ENCODE results near the gene RTKN2.

Gene RTKN2

DNA sequence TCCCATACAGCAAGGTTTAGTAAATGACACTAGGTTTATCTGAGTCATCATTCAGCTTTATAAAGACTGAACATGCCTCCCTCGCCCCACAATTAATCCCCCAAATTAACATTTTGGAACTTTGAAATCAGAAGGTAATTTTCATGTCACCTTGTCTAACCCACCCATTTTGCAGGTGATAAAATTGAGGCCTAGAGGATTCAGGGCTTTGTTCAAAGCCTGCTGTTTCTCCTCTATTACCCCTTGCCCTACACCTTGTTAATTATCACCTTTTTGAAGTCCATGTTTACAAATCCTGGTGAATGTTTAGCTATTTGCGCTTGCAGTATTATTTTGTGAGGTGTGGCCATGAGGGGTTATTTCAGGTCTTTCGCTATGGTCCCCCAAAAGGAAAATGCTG, 120.5 kb downstream of the RTKN2 start:
- H3K4me1 ChIP-seq (ENCODE audit: control insufficient read depth in 1 of 2, insufficient read depth in 2 of 2, low read length in 2 of 2), result no peaks in the 10 kb centered on the region
- H3K27ac ChIP-seq (ENCODE audit: low read length), result no peak overlapping the region
- no peaks in the 10 kb centered on the region for H3K27me3 ChIP-seq (ENCODE audit: low read depth, low read length)
- peaks cover 0 to 7% of the 10 kb centered on the region in 2 donors for H3K9me3 ChIP-seq (ENCODE audit: control insufficient read depth in 1 of 2, low read length in 2 of 2)
- H3K4me3 ChIP-seq (ENCODE audit: low read depth in 1 of 2, low read length in 2 of 2), result no peak overlapping the region
- no peaks in the 10 kb centered on the region for H3K36me3 ChIP-seq (ENCODE audit: control insufficient read depth in 1 of 2, insufficient read depth in 2 of 2, low read length in 2 of 2)

DNA sequence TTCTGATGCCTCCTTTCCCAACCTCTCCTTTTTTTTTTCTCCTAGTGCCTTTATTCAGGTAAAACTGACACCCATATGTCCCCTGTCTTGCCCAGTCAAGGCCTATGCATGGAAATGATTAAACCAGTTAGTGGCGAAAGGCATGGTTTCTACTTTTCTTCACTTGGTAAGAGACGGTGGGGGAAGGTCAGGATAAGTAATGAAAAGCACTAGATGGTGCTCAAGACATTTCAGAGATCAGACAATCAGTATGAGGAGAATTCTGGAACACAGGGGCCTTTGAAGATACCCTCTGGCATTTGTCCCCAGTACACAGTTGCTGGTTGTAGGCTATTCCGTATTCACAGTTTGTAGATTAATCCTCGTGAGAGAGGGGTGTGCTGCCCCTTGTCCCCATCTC, 121.2 kb downstream of the RTKN2 start:
- no peak overlapping the region for H3K4me3 ChIP-seq (ENCODE audit: low read depth in 1 of 2, low read length in 2 of 2)
- no peaks in the 10 kb centered on the region for H3K27me3 ChIP-seq (ENCODE audit: low read depth, low read length)
- no peaks in the 10 kb centered on the region for H3K4me1 ChIP-seq (ENCODE audit: control insufficient read depth in 1 of 2, insufficient read depth in 2 of 2, low read length in 2 of 2)
- peaks cover 0 to 7% of the 10 kb centered on the region in 2 donors for H3K9me3 ChIP-seq (ENCODE audit: control insufficient read depth in 1 of 2, low read length in 2 of 2)
- H3K36me3 ChIP-seq (ENCODE audit: control insufficient read depth in 1 of 2, insufficient read depth in 2 of 2, low read length in 2 of 2), result no peaks in the 10 kb centered on the region
- H3K27ac ChIP-seq (ENCODE audit: low read length), result no peak overlapping the region

DNA sequence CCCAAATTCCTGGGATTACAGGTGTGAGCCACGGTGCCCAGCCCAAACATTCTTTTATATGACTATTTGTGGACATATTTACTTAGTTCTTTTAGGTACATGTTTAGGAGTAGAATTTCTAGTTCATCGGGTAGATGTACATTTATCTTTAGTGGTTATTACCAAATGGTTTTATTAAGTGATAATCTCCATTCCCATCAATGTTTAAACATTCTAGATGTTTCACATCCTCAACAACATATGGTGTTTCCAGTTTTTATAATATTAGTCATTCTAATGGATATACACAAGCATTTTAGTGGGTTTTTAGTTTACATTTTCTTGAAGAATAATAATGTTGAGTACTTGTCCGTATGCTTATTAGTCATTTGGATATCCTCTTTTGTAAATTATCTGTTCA, 131.7 kb downstream of the RTKN2 start:
- Histone ChIP-seq H3K27me3 (ENCODE audit: low read depth, low read length) (no peaks in the 10 kb centered on the region), H3K9me3 (ENCODE audit: control insufficient read depth in 1 of 2, low read length in 2 of 2) (no peaks in the 10 kb centered on the region), H3K4me1 (ENCODE audit: control insufficient read depth in 1 of 2, insufficient read depth in 2 of 2, low read length in 2 of 2) (no peaks in the 10 kb centered on the region), H3K4me3 (ENCODE audit: low read depth in 1 of 2, low read length in 2 of 2) (no peak overlapping the region), H3K36me3 (ENCODE audit: control insufficient read depth in 1 of 2, insufficient read depth in 2 of 2, low read length in 2 of 2) (no peaks in the 10 kb centered on the region), H3K27ac (ENCODE audit: low read length) (no peak overlapping the region)

DNA sequence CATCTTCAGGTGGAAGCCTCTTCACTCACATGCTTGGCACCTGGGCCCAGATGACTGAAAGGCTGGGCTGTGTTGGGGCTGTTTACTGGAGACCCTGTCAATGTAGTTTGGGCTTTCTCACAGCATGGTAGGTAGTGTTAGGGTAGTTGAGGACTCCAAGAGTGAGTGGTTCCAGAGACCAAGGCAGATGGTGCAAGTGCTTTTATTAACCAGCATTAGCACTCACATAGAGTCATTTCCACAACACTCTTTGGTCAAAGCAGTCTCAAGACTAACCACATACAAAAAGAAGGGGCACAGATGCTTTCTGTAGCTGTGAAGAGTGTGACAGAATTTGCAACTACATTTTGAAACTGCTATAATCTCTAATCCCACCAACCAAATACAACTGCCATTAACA, 135.0 kb downstream of the RTKN2 start:
- no peaks in the 10 kb centered on the region for H3K36me3 ChIP-seq (ENCODE audit: control insufficient read depth in 1 of 2, insufficient read depth in 2 of 2, low read length in 2 of 2)
- peaks cover 0 to 4% of the 10 kb centered on the region in 2 donors for H3K9me3 ChIP-seq (ENCODE audit: control insufficient read depth in 1 of 2, low read length in 2 of 2)
- no peaks in the 10 kb centered on the region for H3K27me3 ChIP-seq (ENCODE audit: low read depth, low read length)
- no peak overlapping the region for H3K27ac ChIP-seq (ENCODE audit: low read length)
- H3K4me3 ChIP-seq (ENCODE audit: low read depth in 1 of 2, low read length in 2 of 2), result no peak overlapping the region
- H3K4me1 ChIP-seq (ENCODE audit: control insufficient read depth in 1 of 2, insufficient read depth in 2 of 2, low read length in 2 of 2), result no peaks in the 10 kb centered on the region

Data from muscle layer of duodenum (tissue), 2 donors.